ENCODE data around the gene GPC5.

- TF ChIP-seq, protein P1, sequence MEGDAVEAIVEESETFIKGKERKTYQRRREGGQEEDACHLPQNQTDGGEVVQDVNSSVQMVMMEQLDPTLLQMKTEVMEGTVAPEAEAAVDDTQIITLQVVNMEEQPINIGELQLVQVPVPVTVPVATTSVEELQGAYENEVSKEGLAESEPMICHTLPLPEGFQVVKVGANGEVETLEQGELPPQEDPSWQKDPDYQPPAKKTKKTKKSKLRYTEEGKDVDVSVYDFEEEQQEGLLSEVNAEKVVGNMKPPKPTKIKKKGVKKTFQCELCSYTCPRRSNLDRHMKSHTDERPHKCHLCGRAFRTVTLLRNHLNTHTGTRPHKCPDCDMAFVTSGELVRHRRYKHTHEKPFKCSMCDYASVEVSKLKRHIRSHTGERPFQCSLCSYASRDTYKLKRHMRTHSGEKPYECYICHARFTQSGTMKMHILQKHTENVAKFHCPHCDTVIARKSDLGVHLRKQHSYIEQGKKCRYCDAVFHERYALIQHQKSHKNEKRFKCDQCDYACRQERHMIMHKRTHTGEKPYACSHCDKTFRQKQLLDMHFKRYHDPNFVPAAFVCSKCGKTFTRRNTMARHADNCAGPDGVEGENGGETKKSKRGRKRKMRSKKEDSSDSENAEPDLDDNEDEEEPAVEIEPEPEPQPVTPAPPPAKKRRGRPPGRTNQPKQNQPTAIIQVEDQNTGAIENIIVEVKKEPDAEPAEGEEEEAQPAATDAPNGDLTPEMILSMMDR (IDR thresholded peaks at IDR 0.05): no peak
- no peak for TF ChIP-seq POLR2A (IDR thresholded peaks at IDR 0.05)
Measured at GRCh38 chr13:91579320-91579719, 180.9 kb downstream of the GPC5 start.

Measured in ovary (tissue), 3 donors.